CD4-positive, alpha-beta T cell treated with Interleukin-15 for 4 hours (primary cell): ENCODE data around the gene RGS3.

ENCODE experiments used
- DNase-seq: peaks from one replicate; pipeline ENCODE4 v3.0.0-alpha.2; 2020; ENCODE audit warnings: low spot score

Gene RGS3

GRCh38 chr9:113511856-113512761 is 48.6 kb downstream of the RGS3 start:
- peak; percentile 71 for DNase-seq

GRCh38 chr9:113513111-113513510 is 49.6 kb downstream of the RGS3 start:
- DNase-seq: no peak

DNA sequence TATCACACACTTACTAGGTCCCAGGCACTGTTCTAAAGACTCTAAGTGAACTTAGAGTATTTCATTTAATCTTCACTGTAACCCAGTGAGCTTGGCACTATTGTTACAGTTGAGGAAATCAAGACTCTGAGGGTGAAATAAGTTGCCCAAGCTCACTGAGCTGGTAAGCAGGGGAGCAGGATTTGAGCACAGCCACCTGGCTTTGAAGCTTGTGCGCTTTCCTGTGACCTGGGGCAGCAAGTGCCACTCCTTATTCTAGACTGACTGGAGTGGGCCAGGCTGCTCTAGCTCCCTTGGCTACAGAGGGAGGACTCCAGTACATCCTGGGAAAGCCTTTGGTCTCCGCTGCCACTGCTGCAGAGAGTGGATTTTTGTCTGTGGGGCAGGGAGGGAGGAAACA is 50.0 kb downstream of the RGS3 start:
- no peak for DNase-seq

DNA sequence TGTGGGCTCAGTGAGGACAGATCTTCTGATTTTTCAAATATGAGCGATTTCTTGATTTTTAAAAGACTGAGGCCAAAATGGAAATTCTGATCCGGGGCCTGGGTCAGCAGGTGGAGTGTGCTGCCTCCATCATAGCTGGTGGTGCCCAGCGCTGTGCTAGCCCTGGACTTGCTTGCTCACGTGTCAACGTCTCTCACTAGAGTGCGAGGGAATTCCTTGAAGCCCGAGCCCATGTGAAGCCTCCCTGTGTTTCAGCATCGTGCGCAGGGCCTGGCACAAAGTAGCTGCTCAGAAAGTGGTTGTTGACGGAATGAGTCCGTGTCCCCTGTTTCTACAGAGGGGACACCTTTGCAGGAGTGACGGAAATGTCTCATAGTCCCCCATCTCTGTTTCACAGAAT is 50.5 kb downstream of the RGS3 start:
- no peak for DNase-seq

- DNase-seq: no peak
Observed at GRCh38 chr9:113514748-113515147, 51.2 kb downstream of the RGS3 start.

GRCh38 chr9:113515862-113516261 is 52.3 kb downstream of the RGS3 start:
- no peak for DNase-seq

DNA sequence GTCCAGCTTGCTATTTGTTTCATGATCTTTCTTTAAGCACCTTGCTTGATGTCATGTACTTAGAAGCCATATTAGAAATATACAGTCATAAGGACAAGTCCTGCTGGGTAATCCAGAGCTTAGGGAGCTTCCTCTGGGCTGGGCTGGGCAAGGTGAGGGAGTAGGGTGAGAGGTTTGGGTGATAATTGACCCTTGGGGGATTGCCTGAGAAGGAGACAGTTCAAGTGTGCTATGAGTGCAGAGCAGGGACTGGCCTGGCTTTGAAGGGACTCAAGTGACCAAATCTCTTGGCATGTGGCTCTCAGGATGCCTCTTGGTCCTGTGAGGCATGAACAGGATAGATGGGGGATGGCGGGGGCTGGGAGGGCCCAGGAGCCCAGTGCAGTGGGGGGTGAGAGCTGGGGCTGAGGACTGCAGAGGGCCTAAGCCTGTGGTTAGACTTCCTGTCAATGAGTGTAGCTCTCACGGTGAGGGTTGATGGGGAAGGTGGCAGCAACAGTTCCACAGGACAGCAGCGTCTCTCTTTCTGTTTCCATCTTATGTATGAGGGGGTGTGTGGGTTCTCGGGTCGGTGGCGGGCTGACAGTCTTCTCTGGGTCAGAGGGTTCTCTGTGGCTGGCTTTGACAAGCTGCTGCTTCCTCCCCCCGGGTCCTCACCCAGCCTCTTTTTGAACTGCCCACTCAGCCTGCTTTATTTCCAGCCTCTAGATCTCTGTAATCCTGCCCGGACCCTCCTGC is 53.5 kb downstream of the RGS3 start:
- DNase-seq: peak; percentile 73

DNA sequence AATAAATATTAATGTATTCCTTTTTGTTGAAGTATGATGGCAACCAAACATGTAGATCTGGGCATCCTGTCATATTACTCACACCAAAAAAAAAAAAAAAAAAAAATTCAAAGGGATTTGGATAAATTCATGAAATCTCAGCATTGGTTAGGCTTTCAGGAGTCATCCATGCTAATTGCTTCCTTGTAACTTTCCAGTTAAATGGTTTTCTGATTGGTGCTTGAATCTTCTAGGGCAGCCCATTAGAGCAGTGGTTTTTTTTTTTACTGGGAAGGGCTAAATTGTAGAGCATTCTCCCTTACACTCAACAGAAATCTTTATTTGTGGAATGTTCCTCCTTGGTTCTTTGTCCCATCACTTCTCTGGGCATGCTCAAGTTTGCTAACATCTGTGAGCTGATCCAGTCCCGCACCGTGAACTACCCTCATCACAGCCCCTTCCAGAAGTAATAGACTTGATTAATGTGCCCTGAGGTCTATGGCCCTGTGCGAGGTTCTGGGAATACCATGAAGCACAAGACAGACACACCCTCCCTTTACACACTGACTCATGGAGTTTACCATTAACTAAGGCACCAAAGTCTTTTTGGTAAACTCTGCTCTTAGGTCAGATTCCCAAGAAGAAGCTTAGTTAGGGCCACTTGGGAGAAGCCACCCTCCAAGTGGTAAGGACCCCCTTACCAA is 56.0 kb downstream of the RGS3 start:
- no peak for DNase-seq

GRCh38 chr9:113520109-113520642 is 56.6 kb downstream of the RGS3 start:
- DNase-seq: peak; percentile 68

GRCh38 chr9:113521693-113522255 is 58.2 kb downstream of the RGS3 start:
- no peak for DNase-seq

- DNase-seq: no peak
Observed at GRCh38 chr9:113522419-113522818, 58.9 kb downstream of the RGS3 start.

GRCh38 chr9:113522858-113523257 is 59.3 kb downstream of the RGS3 start:
- DNase-seq: no peak

DNA sequence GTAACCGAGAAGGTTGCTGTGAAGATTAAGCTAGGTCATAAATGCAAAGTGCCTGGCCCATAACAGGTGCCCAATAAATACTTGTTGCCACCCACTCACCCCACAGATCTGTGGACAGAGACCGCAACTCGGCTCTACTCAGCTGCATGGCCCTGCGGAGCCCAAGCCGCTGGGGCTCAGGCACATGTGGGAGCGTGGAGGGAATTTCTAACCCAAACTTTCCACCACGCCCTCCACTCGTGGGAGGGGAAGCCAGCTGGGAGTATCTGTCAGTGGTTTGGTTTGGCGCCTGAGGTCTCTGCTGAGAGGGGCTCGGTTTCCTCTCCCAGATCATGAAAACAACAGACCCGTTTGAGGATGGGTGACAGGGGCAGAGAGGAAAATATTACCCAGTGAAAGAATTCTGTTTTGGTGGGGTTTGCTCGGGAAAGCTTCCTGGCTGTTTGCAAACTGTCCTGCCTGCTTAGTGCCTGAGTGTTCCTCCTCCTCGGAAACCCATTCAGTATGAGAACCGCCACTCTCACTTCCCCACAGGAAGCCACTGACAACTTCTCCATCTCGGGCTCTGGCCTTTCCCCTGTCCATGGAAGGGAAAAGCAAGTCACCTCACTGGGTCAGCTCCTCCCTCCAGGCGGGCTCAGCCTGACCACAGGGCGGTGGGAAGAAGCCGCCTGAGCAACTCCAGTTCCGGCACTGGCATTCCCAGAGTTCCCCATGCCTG is 60.1 kb downstream of the RGS3 start:
- DNase-seq: peak; percentile 40

DNA sequence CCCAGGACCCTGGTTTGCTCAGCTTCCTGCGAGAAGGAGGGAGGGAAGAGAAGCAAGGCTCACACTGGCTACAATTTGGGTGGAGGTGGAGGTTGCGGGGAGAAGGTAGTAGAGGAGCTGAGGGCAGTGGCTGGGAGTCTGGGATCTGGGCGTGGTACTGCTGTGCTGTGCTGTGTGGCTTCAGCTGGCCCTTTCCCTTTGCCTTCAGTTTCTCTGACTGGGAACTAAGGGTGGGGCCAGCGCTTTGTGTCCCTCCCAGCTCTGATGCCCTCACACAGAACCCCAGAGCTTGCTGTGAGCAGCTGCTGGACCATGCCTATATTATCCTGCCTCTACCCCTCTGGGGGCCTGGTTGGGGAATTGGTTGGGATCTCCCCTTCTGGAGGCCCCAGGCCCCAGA is 60.9 kb downstream of the RGS3 start:
- no peak for DNase-seq

DNA sequence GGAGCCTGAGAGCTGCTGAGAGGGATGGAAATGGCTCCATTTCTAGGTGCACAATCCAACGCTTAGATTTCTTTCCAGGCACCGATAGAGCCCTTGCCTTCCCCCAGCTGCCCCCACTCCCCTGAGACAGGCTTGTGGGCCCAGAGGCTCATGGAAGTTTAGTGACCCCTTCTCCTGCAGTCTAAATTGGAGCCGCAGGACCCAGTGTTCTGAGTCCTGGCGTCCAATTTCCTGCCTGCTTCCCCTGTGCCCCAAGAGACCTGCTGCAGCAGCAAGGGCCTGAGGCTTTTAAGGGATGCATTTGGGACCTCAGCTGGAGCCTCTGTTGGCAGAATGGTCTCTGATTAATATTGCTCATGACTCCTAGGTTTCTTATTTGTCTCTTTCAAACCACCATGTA is 61.7 kb downstream of the RGS3 start:
- DNase-seq: no peak

DNA sequence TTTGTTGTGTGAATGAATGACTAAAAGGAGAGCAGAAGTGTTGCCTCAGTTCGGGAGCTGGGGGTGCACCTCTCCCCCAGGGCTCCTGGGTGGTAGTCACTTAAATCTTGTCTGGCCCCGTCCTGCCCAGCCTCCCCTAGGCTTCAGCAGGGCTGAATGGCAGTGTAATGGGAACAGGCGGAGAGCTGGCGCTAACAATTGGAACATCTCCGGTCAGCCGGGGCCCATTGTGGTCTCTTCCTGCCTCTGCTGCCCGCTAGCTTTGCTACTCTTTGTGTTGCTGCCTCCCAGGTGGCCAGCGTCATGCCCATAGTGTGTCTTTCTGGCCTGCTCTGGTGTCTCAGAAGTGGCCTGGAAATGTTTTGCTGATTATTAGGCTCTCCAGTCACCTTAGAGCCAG is 62.3 kb downstream of the RGS3 start:
- DNase-seq: no peak

DNA sequence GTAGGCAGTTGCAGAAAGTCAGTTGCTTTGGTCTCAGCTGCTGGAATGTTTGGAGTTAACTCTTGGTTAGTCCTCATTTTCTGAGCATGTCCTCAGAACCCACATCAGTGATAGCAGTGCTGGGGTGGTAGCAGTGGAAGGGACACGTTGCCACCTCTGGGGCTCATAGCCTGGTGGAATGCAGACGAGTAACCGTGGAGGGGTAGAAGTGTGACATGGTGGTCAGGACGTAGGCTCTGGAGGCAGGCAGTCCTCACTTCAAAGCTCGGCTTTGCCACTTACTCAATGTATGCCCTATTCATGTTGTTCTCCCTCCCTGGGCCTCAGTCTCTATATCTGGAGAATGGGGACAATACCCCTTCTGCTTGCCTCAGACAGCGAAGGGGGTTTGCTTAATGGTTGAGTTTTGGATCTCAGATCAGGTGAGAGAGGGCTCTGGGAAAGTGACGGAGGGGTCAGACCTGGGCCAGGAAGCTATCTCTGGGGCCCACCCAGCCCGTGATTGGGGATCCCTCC is 62.8 kb downstream of the RGS3 start:
- DNase-seq: no peak

DNA sequence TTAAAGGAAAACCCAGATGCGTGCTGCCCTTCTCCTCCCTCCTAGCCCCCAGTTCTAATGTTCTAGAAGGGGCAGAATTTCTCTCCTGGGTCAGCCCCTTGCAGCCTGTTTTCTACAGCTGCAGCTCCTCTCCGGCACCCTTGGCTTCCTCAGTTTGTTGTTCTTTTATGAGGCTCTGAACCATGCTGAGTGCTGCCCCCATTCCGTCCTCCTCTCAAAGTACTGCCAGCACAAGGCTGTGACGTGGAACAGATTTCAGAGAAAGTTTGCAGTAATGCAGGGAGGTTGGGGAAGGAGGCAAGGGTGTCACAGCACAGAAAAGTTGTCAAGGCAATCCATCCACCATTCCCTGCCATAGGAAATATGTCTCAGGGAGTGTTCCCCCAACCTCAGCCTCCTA is 63.3 kb downstream of the RGS3 start:
- DNase-seq: no peak

DNA sequence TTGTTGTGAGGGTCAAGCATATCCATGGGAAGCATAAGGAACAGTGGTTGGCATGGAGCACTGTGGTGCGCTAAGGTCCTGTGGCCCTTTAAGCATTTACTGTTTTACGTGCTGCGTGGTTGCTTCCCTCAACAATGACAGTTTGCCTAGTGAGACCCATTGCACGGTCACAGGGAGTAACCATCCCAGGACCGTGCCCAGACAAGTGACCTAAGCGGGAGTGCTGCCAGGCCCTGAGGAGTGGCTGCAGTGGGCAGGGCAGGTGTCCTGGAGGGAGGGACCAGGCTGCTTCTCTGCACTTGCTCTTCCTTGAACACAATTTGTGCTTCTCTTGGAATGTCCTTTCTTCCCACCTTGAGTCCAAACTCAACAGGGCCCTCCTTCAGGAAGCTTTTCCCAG is 64.6 kb downstream of the RGS3 start:
- no peak for DNase-seq

GRCh38 chr9:113528811-113529210 is 65.3 kb downstream of the RGS3 start:
- DNase-seq: no peak

- no peak for DNase-seq
Observed at GRCh38 chr9:113529336-113530009, 65.9 kb downstream of the RGS3 start.
